Astrocyte (in vitro differentiated cells and primary cell): ENCODE measurements around the gene KIF2A.

Experiments used
- EZH2 ChIP-seq: IDR thresholded peaks from 2 replicates; pipeline ENCODE4 v1.6.1; 2012; ENCODE audit warnings: mild to moderate bottlenecking, low read length, inconsistent platforms; ENCODE audit not compliant: insufficient read depth
- TF ChIP-seq, protein P1 (sequence below): IDR thresholded peaks from 2 replicates; pipeline ENCODE4 v1.5.1; 2011; ENCODE audit warnings: low read depth, mild to moderate bottlenecking, inconsistent platforms, low read length, moderate library complexity; ENCODE audit not compliant: insufficient read depth

DNA sequence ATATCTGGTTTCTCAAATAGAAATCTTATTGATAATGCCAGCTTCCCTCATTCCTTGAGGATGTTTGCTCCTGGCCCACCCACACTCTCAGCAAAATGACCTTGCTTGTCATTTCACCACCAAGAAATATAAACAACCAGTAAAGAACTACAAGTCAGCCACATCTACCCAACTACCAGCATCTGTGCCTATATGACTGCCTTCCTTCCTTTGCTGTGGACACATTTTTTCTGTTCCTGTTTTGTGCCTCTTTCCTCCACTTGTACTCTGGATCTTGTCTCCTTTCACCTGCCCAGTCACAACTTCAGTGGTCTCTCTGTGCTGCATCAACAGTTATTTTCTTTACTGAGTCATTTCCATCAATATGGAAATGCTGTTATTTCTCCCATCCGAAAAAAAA lies 20.3 kb downstream of the KIF2A start:
- TF ChIP-seq, protein P1, sequence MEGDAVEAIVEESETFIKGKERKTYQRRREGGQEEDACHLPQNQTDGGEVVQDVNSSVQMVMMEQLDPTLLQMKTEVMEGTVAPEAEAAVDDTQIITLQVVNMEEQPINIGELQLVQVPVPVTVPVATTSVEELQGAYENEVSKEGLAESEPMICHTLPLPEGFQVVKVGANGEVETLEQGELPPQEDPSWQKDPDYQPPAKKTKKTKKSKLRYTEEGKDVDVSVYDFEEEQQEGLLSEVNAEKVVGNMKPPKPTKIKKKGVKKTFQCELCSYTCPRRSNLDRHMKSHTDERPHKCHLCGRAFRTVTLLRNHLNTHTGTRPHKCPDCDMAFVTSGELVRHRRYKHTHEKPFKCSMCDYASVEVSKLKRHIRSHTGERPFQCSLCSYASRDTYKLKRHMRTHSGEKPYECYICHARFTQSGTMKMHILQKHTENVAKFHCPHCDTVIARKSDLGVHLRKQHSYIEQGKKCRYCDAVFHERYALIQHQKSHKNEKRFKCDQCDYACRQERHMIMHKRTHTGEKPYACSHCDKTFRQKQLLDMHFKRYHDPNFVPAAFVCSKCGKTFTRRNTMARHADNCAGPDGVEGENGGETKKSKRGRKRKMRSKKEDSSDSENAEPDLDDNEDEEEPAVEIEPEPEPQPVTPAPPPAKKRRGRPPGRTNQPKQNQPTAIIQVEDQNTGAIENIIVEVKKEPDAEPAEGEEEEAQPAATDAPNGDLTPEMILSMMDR: no peak
- no peak for TF ChIP-seq EZH2
